Esophagus squamous epithelium (tissue), 5 donors: ENCODE measurements around the gene ADAMTSL1. TPM values are rescaled to one million over a fixed set of nuclear protein-coding genes. Genes with fewer than 3 reads are reported as not detected.
A peak's percentile ranks its signal among the peaks of the same experiment; 100 is the strongest.

Experiments used
- DNase-seq: peaks from one replicate; lab custom pipeline; 2025; lab: John Stamatoyannopoulos, UW
- H3K27ac ChIP-seq, 4 donors: fragments of 200-600 bp; sonication (generic); one replicate each; pipeline ENCODE4 v1.5.1; 2016 to 2019; ENCODE audit warnings: mild to moderate bottlenecking in 1 of 4
- H3K27me3 ChIP-seq, 4 donors: fragments of 200-600 bp; sonication (generic); 1 replicate in 3 of 4; 2 replicates in 1 of 4; pipeline versions ENCODE4 v1.5.1 to v1.6.0; 2017 to 2021; ENCODE audit warnings: antibody characterized with exemption in 1 of 4
- H3K36me3 ChIP-seq, 3 donors: fragments of 200-600 bp; sonication (generic); one replicate each; pipeline ENCODE4 v1.5.1; 2016 to 2019
- H3K4me1 ChIP-seq, 3 donors: fragments of 200-600 bp; sonication (generic); one replicate each; pipeline ENCODE4 v1.5.1; 2017 to 2019
- H3K4me3 ChIP-seq, 4 donors: fragments of 200-600 bp; sonication (generic); 1 replicate in 3 of 4; 2 replicates in 1 of 4; pipeline ENCODE4 v1.5.1; 2016 to 2019; ENCODE audit warnings: mild to moderate bottlenecking in 2 of 4, moderate library complexity in 1 of 4
- H3K9me3 ChIP-seq, 3 donors: fragments of 200-600 bp; sonication (generic); one replicate each; pipeline ENCODE4 v1.5.1; 2016 to 2019
- POLR2A ChIP-seq, 4 donors: fragments of 450-650 bp; IDR thresholded peaks; one replicate each; pipeline ENCODE4 v1.6.1; 2017; ENCODE audit warnings: antibody characterized with exemption in 4 of 4, mild to moderate bottlenecking in 4 of 4, moderate library complexity in 3 of 4
- WGBS, 2 donors: methylation state at CpG; one replicate each; pipeline ENCODE4 v1.1.5; 2018; 5-methylcytosine and 5-hydroxymethylcytosine counted together
- intact Hi-C: fragments of 100-400 bp; cut with DNase I; formaldehyde crosslinking; loops from one replicate; pipeline ENCODE4 v1.15.0; 2022
- total RNA-seq, 4 donors: library from RNA; depleted of rRNA; stranded (reverse); fragments of >200 nt; gene quantifications; one replicate each; pipeline ENCODE4 v1.1.0, GENCODE V29; 2016
- TF ChIP-seq, protein P1 (sequence below), 6 experiments: fragments of 450-650 bp in 4 of 6; fragments of 200-600 bp in 2 of 6; sonication (generic) in 2 of 6; IDR thresholded peaks; one replicate each; pipeline ENCODE4 v1.5.1; 2016 to 2019; ENCODE audit warnings: antibody characterized with exemption in 6 of 6, mild to moderate bottlenecking in 4 of 6, moderate library complexity in 4 of 6
- donor health status: DM: yes; HTN: yes; CAD: no.

ADAMTSL1 gene
- total RNA-seq, 4 donors from 2014 or later: 0.80 to 23.7 (median 2.3) TPM

DNA sequence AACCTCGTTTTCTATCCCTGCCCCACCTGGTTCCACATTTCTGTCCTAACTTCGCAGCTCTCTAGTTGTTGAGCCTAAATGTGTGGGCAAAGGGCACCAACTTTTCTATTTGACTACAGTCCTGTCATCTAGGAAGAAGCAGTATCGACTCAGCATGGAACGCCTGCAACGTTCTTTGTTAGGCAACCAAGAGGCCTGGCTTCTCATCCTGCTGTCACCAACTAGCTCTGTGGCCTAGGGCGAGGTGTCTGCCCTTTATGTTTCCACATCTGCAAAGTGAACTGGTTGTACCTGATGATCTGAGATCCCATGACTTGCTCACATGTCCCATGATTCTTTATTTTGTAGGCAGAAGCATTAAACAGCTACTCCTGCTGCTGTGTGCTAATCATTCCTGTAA is 248.9 kb downstream of the ADAMTSL1 start:
- H3K27ac ChIP-seq: no peak overlapping the region
- TF ChIP-seq, protein P1, sequence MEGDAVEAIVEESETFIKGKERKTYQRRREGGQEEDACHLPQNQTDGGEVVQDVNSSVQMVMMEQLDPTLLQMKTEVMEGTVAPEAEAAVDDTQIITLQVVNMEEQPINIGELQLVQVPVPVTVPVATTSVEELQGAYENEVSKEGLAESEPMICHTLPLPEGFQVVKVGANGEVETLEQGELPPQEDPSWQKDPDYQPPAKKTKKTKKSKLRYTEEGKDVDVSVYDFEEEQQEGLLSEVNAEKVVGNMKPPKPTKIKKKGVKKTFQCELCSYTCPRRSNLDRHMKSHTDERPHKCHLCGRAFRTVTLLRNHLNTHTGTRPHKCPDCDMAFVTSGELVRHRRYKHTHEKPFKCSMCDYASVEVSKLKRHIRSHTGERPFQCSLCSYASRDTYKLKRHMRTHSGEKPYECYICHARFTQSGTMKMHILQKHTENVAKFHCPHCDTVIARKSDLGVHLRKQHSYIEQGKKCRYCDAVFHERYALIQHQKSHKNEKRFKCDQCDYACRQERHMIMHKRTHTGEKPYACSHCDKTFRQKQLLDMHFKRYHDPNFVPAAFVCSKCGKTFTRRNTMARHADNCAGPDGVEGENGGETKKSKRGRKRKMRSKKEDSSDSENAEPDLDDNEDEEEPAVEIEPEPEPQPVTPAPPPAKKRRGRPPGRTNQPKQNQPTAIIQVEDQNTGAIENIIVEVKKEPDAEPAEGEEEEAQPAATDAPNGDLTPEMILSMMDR (IDR thresholded peaks at IDR 0.05): no peak
- TF ChIP-seq POLR2A (IDR thresholded peaks at IDR 0.05): no peak
- WGBS, 2 donors: 87% methylated on average over 6 of the region's 6 CpGs
- no peaks in the 10 kb centered on the region for H3K9me3 ChIP-seq
- DNase-seq: no peak
- intact Hi-C loops: no loop called here
- peaks cover 0 to 8% (median 5%) of the 10 kb centered on the region in 3 donors for H3K4me1 ChIP-seq
- H3K4me3 ChIP-seq: no peak overlapping the region
- H3K27me3 ChIP-seq: no peaks in the 10 kb centered on the region
- no peaks in the 10 kb centered on the region for H3K36me3 ChIP-seq

DNA sequence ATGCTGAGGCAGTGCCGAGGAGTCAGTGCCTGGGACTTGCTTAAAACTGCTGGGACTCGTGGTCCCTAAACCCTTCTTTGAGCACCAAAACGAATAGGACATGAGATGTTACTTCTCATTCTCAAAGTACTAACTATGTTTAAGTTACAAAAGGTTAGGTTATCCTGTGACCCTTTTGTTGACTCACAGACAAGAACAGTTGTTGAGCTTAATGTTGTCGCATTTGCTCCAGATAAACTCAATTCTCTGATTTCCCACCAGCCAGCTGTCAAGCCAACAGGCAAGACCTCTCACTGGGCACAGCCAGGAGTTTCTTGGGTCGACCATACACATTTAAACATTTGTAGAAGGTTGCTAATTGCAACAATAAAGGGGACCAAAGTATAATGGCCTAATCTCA is 249.4 kb downstream of the ADAMTSL1 start:
- H3K9me3 ChIP-seq: no peaks in the 10 kb centered on the region
- no peak for TF ChIP-seq POLR2A (IDR thresholded peaks at IDR 0.05)
- TF ChIP-seq, protein P1 (IDR thresholded peaks at IDR 0.05): no peak
- intact Hi-C loops: no loop called here

DNA sequence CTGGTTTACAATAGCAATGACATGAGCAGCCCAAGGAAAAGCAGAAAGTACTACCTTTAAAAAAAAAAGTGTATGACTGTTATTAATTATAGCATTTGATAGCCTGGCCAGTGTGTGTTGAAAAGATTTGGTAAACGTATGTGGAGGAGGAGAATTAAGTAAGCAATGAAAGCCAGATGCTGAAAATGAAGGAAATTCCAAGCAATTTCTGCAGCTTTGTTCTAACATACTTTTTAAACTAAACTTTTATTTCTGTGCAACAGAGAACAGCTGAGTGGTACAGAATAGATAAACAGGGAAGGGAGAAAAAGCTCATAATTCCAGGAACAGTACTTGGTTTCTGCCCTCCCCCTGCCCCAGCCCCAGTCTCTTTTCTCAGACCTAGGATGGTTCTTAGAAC is 252.6 kb downstream of the ADAMTSL1 start:
- DNase-seq: no peak
- Histone ChIP-seq H3K4me1 (peaks cover 0 to 13% (median 5%) of the 10 kb centered on the region in 3 donors), H3K9me3 (no peaks in the 10 kb centered on the region), H3K27ac (peak overlapping the region in 1 of 4 donors; percentile 33), H3K27me3 (no peaks in the 10 kb centered on the region), H3K36me3 (no peaks in the 10 kb centered on the region), H3K4me3 (no peak overlapping the region)
- intact Hi-C loops: no loop called here
- WGBS, 2 donors: 27 to 28% methylated on average over 1 of the region's 1 CpG
- TF ChIP-seq, protein P1 (IDR thresholded peaks at IDR 0.05): no peak
- no peak for TF ChIP-seq POLR2A (IDR thresholded peaks at IDR 0.05)

More for the DNA sequence above, 249.4 kb downstream of the ADAMTSL1 start:
- Histone ChIP-seq H3K36me3 (no peaks in the 10 kb centered on the region), H3K27ac (no peak overlapping the region), H3K27me3 (no peaks in the 10 kb centered on the region), H3K4me3 (no peak overlapping the region), H3K4me1 (peaks cover 0 to 9% (median 5%) of the 10 kb centered on the region in 3 donors)
- DNase-seq: no peak
- 74 to 97% methylated on average over 4 to 5 of the region's 5 CpGs for WGBS, 2 donors

DNA sequence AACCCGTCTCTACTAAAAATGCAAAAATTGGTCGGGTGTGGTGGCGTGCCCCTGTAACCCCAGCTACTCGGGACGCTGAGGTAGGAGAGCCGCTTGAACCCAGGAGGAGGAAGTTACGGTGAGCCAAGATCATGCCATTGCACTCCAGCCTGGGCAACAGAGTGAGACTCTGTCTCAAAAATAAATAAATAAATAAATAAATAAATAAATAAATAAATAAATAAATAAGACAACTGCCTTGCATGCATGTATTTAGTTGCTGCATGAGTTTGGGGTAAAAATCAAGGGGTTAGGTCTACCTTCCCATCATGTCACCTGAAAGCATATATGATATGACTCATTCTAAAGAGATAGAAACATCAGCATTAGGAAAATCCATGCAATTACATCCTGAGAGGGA is 254.0 kb downstream of the ADAMTSL1 start:
- no peak overlapping the region for H3K4me3 ChIP-seq
- TF ChIP-seq, protein P1 (IDR thresholded peaks at IDR 0.05): no peak
- no peak for TF ChIP-seq POLR2A (IDR thresholded peaks at IDR 0.05)
- peaks cover 0 to 13% (median 5%) of the 10 kb centered on the region in 3 donors for H3K4me1 ChIP-seq
- no peaks in the 10 kb centered on the region for H3K36me3 ChIP-seq
- no peak overlapping the region for H3K27ac ChIP-seq
- no peaks in the 10 kb centered on the region for H3K9me3 ChIP-seq
- WGBS, 2 donors: 97 to 98% methylated on average over 6 to 7 of the region's 7 CpGs
- intact Hi-C loops: no loop called here
- no peaks in the 10 kb centered on the region for H3K27me3 ChIP-seq
- no peak for DNase-seq

DNA sequence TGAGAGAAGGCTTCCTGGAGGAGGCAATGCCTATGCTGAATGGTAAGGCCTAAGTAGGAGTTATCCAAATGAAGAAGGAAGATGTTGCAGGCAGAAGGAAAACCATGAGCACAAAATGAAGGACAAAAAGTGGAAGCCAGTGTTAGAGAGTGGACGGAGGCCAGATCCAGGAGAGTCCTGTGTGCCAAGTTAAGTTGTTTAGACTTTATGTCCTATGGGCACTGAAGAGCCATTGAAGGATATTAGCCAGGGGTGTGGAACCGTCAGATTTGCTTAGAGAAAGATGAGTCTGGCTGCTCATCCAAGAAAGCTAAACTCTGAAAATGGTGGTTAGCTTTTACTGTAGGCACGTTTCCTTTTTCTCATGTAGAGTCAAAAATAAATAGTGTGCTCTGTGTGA is 254.7 kb downstream of the ADAMTSL1 start:
- Histone ChIP-seq H3K4me3 (no peak overlapping the region), H3K27ac (no peak overlapping the region), H3K4me1 (peaks cover 0 to 13% (median 5%) of the 10 kb centered on the region in 3 donors), H3K9me3 (no peaks in the 10 kb centered on the region), H3K27me3 (no peaks in the 10 kb centered on the region), H3K36me3 (no peaks in the 10 kb centered on the region)
- WGBS, 2 donors: 57 to 61% methylated on average over 3 of the region's 3 CpGs
- DNase-seq: no peak
- intact Hi-C loops: no loop called here
- TF ChIP-seq, protein P1 (IDR thresholded peaks at IDR 0.05): no peak
- TF ChIP-seq POLR2A (IDR thresholded peaks at IDR 0.05): no peak
